Fibroblast of lung (primary cell): ENCODE data around the gene LOXL3.

Experiments used
- EZH2 ChIP-seq: IDR thresholded peaks from 2 replicates; pipeline ENCODE4 v1.5.1; 2012; ENCODE audit warnings: low read length, control low read depth, mild to moderate bottlenecking; ENCODE audit errors: missing control alignments
- TF ChIP-seq, protein P1 (sequence below), 2 donors: IDR thresholded peaks in 1 of 2; conservative IDR thresholded peaks in 1 of 2; 1 replicate in 1 of 2; 2 replicates in 1 of 2; pipeline ENCODE4 v1.5.1; 2011 to 2012; ENCODE audit warnings: low read length in 2 of 2, control low read depth in 1 of 2, inconsistent platforms in 1 of 2, low read depth in 1 of 2, mild to moderate bottlenecking in 1 of 2

DNA sequence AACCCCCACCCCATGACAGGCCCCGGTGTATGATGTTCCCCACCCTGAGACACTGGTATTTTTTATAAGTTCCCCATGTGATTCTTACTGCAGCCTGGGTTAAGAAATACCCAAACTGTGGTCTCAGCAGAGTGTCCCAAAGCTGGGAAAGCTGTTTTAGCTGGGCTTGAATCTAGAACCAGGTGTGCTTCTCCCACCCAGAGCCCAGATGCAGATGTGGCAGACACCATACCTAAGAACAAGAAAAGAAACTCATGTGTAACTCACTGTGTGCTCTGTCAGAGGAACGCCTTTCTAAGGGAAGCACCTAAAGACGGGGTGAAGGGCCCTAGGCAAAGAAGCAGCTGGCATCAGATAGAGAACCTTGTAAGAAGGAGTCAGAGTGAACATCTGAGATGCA is 24.7 kb upstream of the LOXL3 start:
- TF ChIP-seq, protein P1, sequence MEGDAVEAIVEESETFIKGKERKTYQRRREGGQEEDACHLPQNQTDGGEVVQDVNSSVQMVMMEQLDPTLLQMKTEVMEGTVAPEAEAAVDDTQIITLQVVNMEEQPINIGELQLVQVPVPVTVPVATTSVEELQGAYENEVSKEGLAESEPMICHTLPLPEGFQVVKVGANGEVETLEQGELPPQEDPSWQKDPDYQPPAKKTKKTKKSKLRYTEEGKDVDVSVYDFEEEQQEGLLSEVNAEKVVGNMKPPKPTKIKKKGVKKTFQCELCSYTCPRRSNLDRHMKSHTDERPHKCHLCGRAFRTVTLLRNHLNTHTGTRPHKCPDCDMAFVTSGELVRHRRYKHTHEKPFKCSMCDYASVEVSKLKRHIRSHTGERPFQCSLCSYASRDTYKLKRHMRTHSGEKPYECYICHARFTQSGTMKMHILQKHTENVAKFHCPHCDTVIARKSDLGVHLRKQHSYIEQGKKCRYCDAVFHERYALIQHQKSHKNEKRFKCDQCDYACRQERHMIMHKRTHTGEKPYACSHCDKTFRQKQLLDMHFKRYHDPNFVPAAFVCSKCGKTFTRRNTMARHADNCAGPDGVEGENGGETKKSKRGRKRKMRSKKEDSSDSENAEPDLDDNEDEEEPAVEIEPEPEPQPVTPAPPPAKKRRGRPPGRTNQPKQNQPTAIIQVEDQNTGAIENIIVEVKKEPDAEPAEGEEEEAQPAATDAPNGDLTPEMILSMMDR (conservative IDR thresholded peaks at IDR 0.05 in 1 of 2, IDR thresholded peaks at IDR 0.05 in 1 of 2; ENCODE audit: low read depth in 1 of 2, low read length in 2 of 2): no peak
- TF ChIP-seq EZH2: no peak
